ENCODE data around the gene MAS1L. TPM values are rescaled to one million over a fixed set of nuclear protein-coding genes. Genes with fewer than 3 reads are reported as not detected.
A peak's percentile ranks its signal among the peaks of the same experiment; 100 is the strongest.
"Not testable (repeated sequence)": the region's sequence is repeated elsewhere in the genome, so short reads cannot be mapped to it uniquely, and the experiment has no call there.

Gene MAS1L
- total and polyA plus RNA-seq, 5 experiments from 2014 or later: not detected

- DNase-seq (no peak), ATAC-seq (no peak)
- Mint-ChIP-seq H3K4me3 (no peak overlapping the region), H3K27ac (no peak overlapping the region), H3K27me3 (peaks cover 10 to 36% (median 24%) of the 10 kb centered on the region in 5 donors), H3K36me3 (no peaks in the 10 kb centered on the region), H3K4me1 (peaks cover 0 to 4% (median 0%) of the 10 kb centered on the region in 4 donors), H3K9me3 (no peaks in the 10 kb centered on the region)
- POLR2A ChIA-PET: no interaction called here
Measured at GRCh38 chr6:29465801-29466200, 22.0 kb downstream of the MAS1L start.

- peaks cover 0 to 4% (median 0%) of the 10 kb centered on the region in 4 donors for H3K4me1 Mint-ChIP-seq
- H3K36me3 Mint-ChIP-seq: no peaks in the 10 kb centered on the region
- DNase-seq (no peak), ATAC-seq (no peak)
- H3K27ac Mint-ChIP-seq: no peak overlapping the region
- no peak overlapping the region for H3K4me3 Mint-ChIP-seq
- H3K27me3 Mint-ChIP-seq: peaks cover 10 to 36% (median 24%) of the 10 kb centered on the region in 5 donors
- H3K9me3 Mint-ChIP-seq: no peaks in the 10 kb centered on the region
- POLR2A ChIA-PET: no interaction called here
Measured at GRCh38 chr6:29465279-29465678, 22.5 kb downstream of the MAS1L start.

- no peak for DNase-seq
- Mint-ChIP-seq H3K27ac (peak overlapping the region in 1 of 10 donors; percentile 24), H3K9me3 (no peaks in the 10 kb centered on the region), H3K4me1 (peaks cover 0 to 4% (median 0%) of the 10 kb centered on the region in 4 donors), H3K36me3 (no peaks in the 10 kb centered on the region), H3K27me3 (peaks cover 12 to 46% (median 28%) of the 10 kb centered on the region in 5 donors), H3K4me3 (no peak overlapping the region)
- ATAC-seq: no peak
- POLR2A ChIA-PET: no interaction called here
Measured at GRCh38 chr6:29462022-29462421, 25.7 kb downstream of the MAS1L start.

- no peak overlapping the region for H3K4me3 Mint-ChIP-seq
- POLR2A ChIA-PET: no interaction called here
Measured at GRCh38 chr6:29461021-29461814, 26.5 kb downstream of the MAS1L start.

GRCh38 chr6:29456971-29457370 lies 30.8 kb downstream of the MAS1L start, which contains the start of the genes OR11A1 and OR2H1:
TSS of gene OR11A1 (minus strand) at chr6:29457071. CDS start at chr6:29427641, 29,430 bp downstream.
TSS of gene OR2H1 (plus strand) at chr6:29457155. CDS start at chr6:29461770, 4,615 bp downstream.
- Mint-ChIP-seq H3K9me3 (no peaks in the 10 kb centered on the region), H3K27ac (no peak within 1 kb of the TSS), H3K27me3 (peaks cover 12 to 21% (median 16%) of the 10 kb centered on the region in 5 donors), H3K4me3 (no peak within 1 kb of the TSS), H3K36me3 (no peaks in the 10 kb centered on the region), H3K4me1 (no peaks in the 10 kb centered on the region)
- no peak for DNase-seq
- POLR2A ChIA-PET: no interaction called here
- no peak for ATAC-seq

More at GRCh38 chr6:29461021-29461814, 26.5 kb downstream of the MAS1L start:
- Mint-ChIP-seq H3K27me3 (peaks cover 12 to 46% (median 28%) of the 10 kb centered on the region in 5 donors), H3K9me3 (no peaks in the 10 kb centered on the region), H3K36me3 (no peaks in the 10 kb centered on the region), H3K27ac (no peak overlapping the region), H3K4me1 (peaks cover 0 to 2% (median 0%) of the 10 kb centered on the region in 4 donors)
- no peak for ATAC-seq
- no peak for DNase-seq

GRCh38 chr6:29451471-29452193 lies 36.1 kb downstream of the MAS1L start:
- DNase-seq: no peak
- Mint-ChIP-seq H3K4me3 (no peak overlapping the region), H3K27me3 (peaks cover 26 to 52% (median 43%) of the 10 kb centered on the region in 5 donors), H3K4me1 (no peaks in the 10 kb centered on the region), H3K36me3 (peaks cover 0 to 13% (median 0%) of the 10 kb centered on the region in 3 donors), H3K9me3 (peaks cover 0 to 12% (median 4%) of the 10 kb centered on the region in 9 donors), H3K27ac (no peak overlapping the region)
- POLR2A ChIA-PET: no interaction called here
- ATAC-seq: no peak

GRCh38 chr6:29447670-29448069 lies 40.1 kb downstream of the MAS1L start:
- no peak overlapping the region for H3K4me3 Mint-ChIP-seq
- H3K27me3 Mint-ChIP-seq: peaks cover 42 to 82% (median 72%) of the 10 kb centered on the region in 5 donors
- H3K27ac Mint-ChIP-seq: no peak overlapping the region
- POLR2A ChIA-PET: interaction anchor here (0.7 kb wide), 1 partner anchor 768 kb away, joined by 4 read pairs; no protein-coding TSS in a partner anchor
- ATAC-seq (no peak), DNase-seq (no peak)
- H3K4me1 Mint-ChIP-seq: no peaks in the 10 kb centered on the region
- H3K36me3 Mint-ChIP-seq: peaks cover 0 to 27% (median 0%) of the 10 kb centered on the region in 3 donors
- H3K9me3 Mint-ChIP-seq: peaks cover 0 to 22% (median 9%) of the 10 kb centered on the region in 9 donors

- ATAC-seq, H3K4me3 Mint-ChIP-seq, POLR2A ChIA-PET, DNase-seq, H3K27ac Mint-ChIP-seq, H3K4me1 Mint-ChIP-seq: not testable (repeated sequence)
- peaks cover 0 to 15% (median 8%) of the 10 kb centered on the region in 9 donors for H3K9me3 Mint-ChIP-seq
- peaks cover 48 to 72% (median 69%) of the 10 kb centered on the region in 5 donors for H3K27me3 Mint-ChIP-seq
- peaks cover 0 to 22% (median 0%) of the 10 kb centered on the region in 3 donors for H3K36me3 Mint-ChIP-seq
Measured at GRCh38 chr6:29444031-29444430, 43.7 kb downstream of the MAS1L start.

- DNase-seq (no peak), ATAC-seq (no peak)
- peaks cover 0 to 15% (median 7%) of the 10 kb centered on the region in 9 donors for H3K9me3 Mint-ChIP-seq
- no peak overlapping the region for H3K4me3 Mint-ChIP-seq
- POLR2A ChIA-PET: no interaction called here
- peaks cover 0 to 14% (median 0%) of the 10 kb centered on the region in 3 donors for H3K36me3 Mint-ChIP-seq
- H3K27ac Mint-ChIP-seq: no peak overlapping the region
- H3K4me1 Mint-ChIP-seq: no peaks in the 10 kb centered on the region
- peaks cover 41 to 64% (median 62%) of the 10 kb centered on the region in 5 donors for H3K27me3 Mint-ChIP-seq
Measured at GRCh38 chr6:29442719-29443118, 45.0 kb downstream of the MAS1L start.

GRCh38 chr6:29439006-29439405 lies 48.8 kb downstream of the MAS1L start, which contains the start of gene OR10C1:
TSS of gene OR10C1 (plus strand) at chr6:29439306. CDS start at chr6:29440016, 710 bp downstream.
- Mint-ChIP-seq H3K27me3 (peaks cover 30 to 54% (median 41%) of the 10 kb centered on the region in 5 donors), H3K27ac (no peak within 1 kb of the TSS), H3K4me3 (no peak within 1 kb of the TSS), H3K36me3 (peaks cover 0 to 1% (median 0%) of the 10 kb centered on the region in 3 donors), H3K4me1 (no peaks in the 10 kb centered on the region), H3K9me3 (peaks cover 0 to 16% (median 3%) of the 10 kb centered on the region in 9 donors)
- ATAC-seq: no peak
- POLR2A ChIA-PET: no interaction called here
- no peak for DNase-seq

GRCh38 chr6:29436730-29437129 lies 51.0 kb downstream of the MAS1L start:
- H3K4me1 Mint-ChIP-seq, ATAC-seq: not testable (repeated sequence)
- H3K27me3 Mint-ChIP-seq: peaks cover 34 to 70% (median 37%) of the 10 kb centered on the region in 5 donors

More at GRCh38 chr6:29436730-29437129, 51.0 kb downstream of the MAS1L start:
- DNase-seq, H3K4me3 Mint-ChIP-seq, POLR2A ChIA-PET, H3K27ac Mint-ChIP-seq, H3K36me3 Mint-ChIP-seq: not testable (repeated sequence)
- peaks cover 0 to 15% (median 0%) of the 10 kb centered on the region in 9 donors for H3K9me3 Mint-ChIP-seq
